Common myeloid progenitor, CD34-positive (primary cell): Measurements from ENCODE around the gene DOK7.
"Not testable (repeated sequence)": the region's sequence is repeated elsewhere in the genome, so short reads cannot be mapped to it uniquely, and the experiment has no call there.

Experiments used
- CTCF ChIA-PET: fragments of 350-600 bp; sonication (Branson Sonifier 250); formaldehyde crosslinking; loops from one replicate; lab custom pipeline; 2021; ENCODE audit warnings: antibody characterized with exemption; lab: Charles Lee
- POLR2A ChIA-PET: fragments of 350-600 bp; sonication (Branson Sonifier 250); formaldehyde crosslinking; loops from one replicate; lab custom pipeline; 2021; ENCODE audit warnings: antibody characterized with exemption; lab: Charles Lee
- DNase-seq, 3 donors: peaks; one replicate each; pipeline versions ENCODE4 v3.0.0 to v3.0.0-alpha.2; 2013
- H3K27ac ChIP-seq, 2 experiments: 1 replicate in 1 of 2; 2 replicates in 1 of 2; pipeline ENCODE4 v1.7.0; 2013; ENCODE audit warnings: inconsistent platforms in 2 of 2, low read length in 2 of 2, mild to moderate bottlenecking in 2 of 2, low read depth in 1 of 2, moderate library complexity in 1 of 2; ENCODE audit not compliant: severe bottlenecking in 2 of 2, insufficient read depth in 1 of 2, poor library complexity in 1 of 2
- H3K27me3 ChIP-seq, 5 experiments: replicated peaks in 2 of 5; 1 replicate in 3 of 5; 2 replicates in 2 of 5; pipeline versions ENCODE4 v1.6.1 to v1.7.0; 2013; ENCODE audit warnings: low read length in 4 of 5, mild to moderate bottlenecking in 2 of 5, moderate library complexity in 2 of 5, inconsistent platforms in 1 of 5; ENCODE audit not compliant: insufficient read depth in 5 of 5, control insufficient read depth in 4 of 5
- H3K36me3 ChIP-seq, 4 experiments: 1 replicate in 2 of 4; 2 replicates in 2 of 4; pipeline versions ENCODE4 v1.6.1 to v1.7.0; 2013; ENCODE audit warnings: low read length in 3 of 4, control low read depth in 1 of 4, mild to moderate bottlenecking in 1 of 4; ENCODE audit not compliant: control insufficient read depth in 4 of 4, insufficient read depth in 4 of 4
- H3K4me1 ChIP-seq, 4 experiments: 1 replicate in 3 of 4; 2 replicates in 1 of 4; pipeline versions ENCODE4 v1.6.1 to v1.7.1; 2013; ENCODE audit warnings: low read length in 3 of 4, mild to moderate bottlenecking in 3 of 4, control low read depth in 1 of 4, inconsistent platforms in 1 of 4, moderate library complexity in 1 of 4; ENCODE audit not compliant: control insufficient read depth in 4 of 4, insufficient read depth in 4 of 4; ENCODE audit errors: control extremely low read depth in 1 of 4
- H3K4me3 ChIP-seq, 7 experiments: 1 replicate in 4 of 7; 2 replicates in 3 of 7; pipeline versions ENCODE4 v1.5.1 to v1.7.0; 2013; ENCODE audit warnings: mild to moderate bottlenecking in 7 of 7, low read length in 6 of 7, moderate library complexity in 6 of 7, inconsistent platforms in 2 of 7, low read depth in 2 of 7, control low read depth in 1 of 7; ENCODE audit not compliant: insufficient read depth in 4 of 7, control insufficient read depth in 1 of 7; ENCODE audit errors: extremely low read depth in 1 of 7
- H3K9me3 ChIP-seq, 5 experiments: 1 replicate in 4 of 5; 2 replicates in 1 of 5; pipeline versions ENCODE4 v1.6.1 to v1.7.1; 2013; ENCODE audit warnings: low read length in 4 of 5, mild to moderate bottlenecking in 2 of 5, inconsistent platforms in 1 of 5, low read depth in 1 of 5, moderate library complexity in 1 of 5; ENCODE audit not compliant: control insufficient read depth in 4 of 5, insufficient read depth in 2 of 5; ENCODE audit errors: control extremely low read depth in 1 of 5
- WGBS: methylation state at CpG from one replicate; pipeline ENCODE4 v1.1.5; 2013; ENCODE audit not compliant: insufficient coverage; 5-methylcytosine and 5-hydroxymethylcytosine counted together

The DOK7 gene

DNA sequence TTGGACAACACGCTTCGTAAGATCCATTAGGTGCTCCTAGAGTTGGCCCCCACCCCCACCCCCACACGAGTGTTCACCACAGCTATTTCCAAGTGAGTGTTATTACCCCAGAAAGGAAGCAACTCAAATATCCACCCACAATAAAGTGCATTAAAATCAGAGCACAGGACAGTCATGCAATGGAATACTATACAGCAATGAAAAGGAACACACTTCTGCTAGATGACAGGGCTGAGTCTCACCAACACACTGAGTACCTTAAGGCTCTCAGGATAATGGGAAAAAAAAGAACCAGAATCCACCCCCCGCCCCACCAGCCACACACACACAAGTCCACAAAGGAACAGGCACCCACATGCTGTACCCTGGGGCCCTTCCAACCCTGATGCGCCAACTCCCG lies 48.1 kb downstream of the DOK7 start:
- H3K4me1 ChIP-seq, result peaks cover 0 to 6% (median 2%) of the 10 kb centered on the region in 4 experiments
- H3K9me3 ChIP-seq, result no peaks in the 10 kb centered on the region
- H3K27ac ChIP-seq, result no peak overlapping the region
- ChIA-PET CTCF (interaction anchor here (1.3 kb wide), 1 partner anchor 15 kb away, joined by 3 read pairs; no protein-coding TSS in a partner anchor), POLR2A (no interaction called here)
- H3K36me3 ChIP-seq, result peaks cover 2 to 78% (median 47%) of the 10 kb centered on the region in 4 experiments
- H3K4me3 ChIP-seq, result no peak overlapping the region
- 100% methylated on average over 2 of the region's 6 CpGs for WGBS
- DNase-seq, result no peak
- H3K27me3 ChIP-seq, result no peaks in the 10 kb centered on the region

- H3K9me3 ChIP-seq, H3K4me3 ChIP-seq, H3K4me1 ChIP-seq, H3K27ac ChIP-seq, POLR2A ChIA-PET, H3K27me3 ChIP-seq, DNase-seq: not testable (repeated sequence)
- peaks cover 2 to 82% (median 49%) of the 10 kb centered on the region in 4 experiments for H3K36me3 ChIP-seq
- CTCF ChIA-PET, result interaction anchor here (1.3 kb wide), 1 partner anchor 16 kb away, joined by 3 read pairs; no protein-coding TSS in a partner anchor
- WGBS, result 100% methylated on average over 12 of the region's 27 CpGs
Observed at GRCh38 chr4:3511601-3512000, 48.5 kb downstream of the DOK7 start.

DNA sequence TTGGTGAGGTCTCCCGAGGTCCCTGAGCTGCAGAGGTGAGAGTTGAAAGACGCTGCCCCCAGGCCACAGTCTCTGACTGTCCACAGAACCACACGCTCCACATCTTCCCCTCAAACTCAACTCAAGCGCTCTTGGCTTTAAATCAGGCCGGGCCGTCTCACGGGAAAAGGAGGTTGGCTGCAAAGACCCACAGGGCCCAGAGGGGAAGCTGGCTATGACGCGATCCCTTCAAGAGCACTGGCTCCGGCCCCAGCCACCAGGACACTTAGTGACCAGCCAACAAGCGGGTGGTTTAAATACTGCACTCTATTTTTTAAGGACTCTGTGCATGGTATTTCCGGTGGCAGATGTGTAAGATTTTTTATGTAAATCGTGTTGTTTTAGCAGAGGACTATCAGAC lies 49.2 kb downstream of the DOK7 start:
- CTCF ChIA-PET, result no interaction called here
- no peak for DNase-seq
- H3K9me3 ChIP-seq, result no peaks in the 10 kb centered on the region
- H3K36me3 ChIP-seq, result peaks cover 5 to 83% (median 51%) of the 10 kb centered on the region in 4 experiments
- peaks cover 0 to 6% (median 2%) of the 10 kb centered on the region in 4 experiments for H3K4me1 ChIP-seq
- no peaks in the 10 kb centered on the region for H3K27me3 ChIP-seq
- POLR2A ChIA-PET, result no interaction called here
- 100% methylated on average over 13 of the region's 13 CpGs for WGBS
- no peak overlapping the region for H3K4me3 ChIP-seq
- H3K27ac ChIP-seq, result no peak overlapping the region

DNA sequence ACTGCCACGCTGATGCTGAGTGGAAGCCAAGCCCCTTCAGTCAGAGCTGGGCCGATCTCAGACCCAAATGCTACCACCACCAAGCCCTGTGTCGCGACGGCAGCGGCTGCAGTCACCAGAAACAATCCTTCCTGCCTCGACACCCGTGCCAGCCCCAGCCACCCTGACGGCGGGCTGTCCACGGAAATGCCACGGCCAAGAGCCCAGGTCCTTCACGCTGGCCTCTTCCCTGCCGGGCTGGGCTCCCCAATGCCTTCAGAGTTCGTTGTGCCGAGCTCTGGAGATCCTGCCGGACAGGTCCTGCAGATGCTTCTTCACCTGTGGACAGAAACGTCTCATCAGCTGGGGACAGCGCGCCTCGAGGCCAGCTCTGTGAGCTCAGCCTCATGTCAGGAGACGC lies 49.6 kb downstream of the DOK7 start:
- no peak overlapping the region for H3K27ac ChIP-seq
- POLR2A ChIA-PET, result no interaction called here
- no peaks in the 10 kb centered on the region for H3K27me3 ChIP-seq
- DNase-seq, result no peak
- no peaks in the 10 kb centered on the region for H3K9me3 ChIP-seq
- H3K36me3 ChIP-seq, result peaks cover 6 to 88% (median 54%) of the 10 kb centered on the region in 4 experiments
- H3K4me1 ChIP-seq, result peaks cover 0 to 6% (median 2%) of the 10 kb centered on the region in 4 experiments
- WGBS, result over 99% methylated on average over 22 of the region's 22 CpGs
- CTCF ChIA-PET, result no interaction called here
- H3K4me3 ChIP-seq, result no peak overlapping the region

GRCh38 chr4:3513807-3514206 lies 50.7 kb downstream of the DOK7 start:
- Histone ChIP-seq H3K9me3 (no peaks in the 10 kb centered on the region), H3K4me1 (peaks cover 0 to 3% (median 1%) of the 10 kb centered on the region in 4 experiments), H3K36me3 (peaks cover 6 to 90% (median 59%) of the 10 kb centered on the region in 4 experiments), H3K4me3 (no peak overlapping the region), H3K27me3 (no peaks in the 10 kb centered on the region), H3K27ac (no peak overlapping the region)
- POLR2A ChIA-PET, result no interaction called here
- WGBS, result 96% methylated on average over 18 of the region's 18 CpGs
- DNase-seq, result no peak
- CTCF ChIA-PET, result no interaction called here

GRCh38 chr4:3514221-3514780 lies 51.2 kb downstream of the DOK7 start:
- Histone ChIP-seq H3K27ac (no peak overlapping the region), H3K4me1 (no peaks in the 10 kb centered on the region), H3K36me3 (peaks cover 6 to 92% (median 60%) of the 10 kb centered on the region in 4 experiments), H3K4me3 (no peak overlapping the region), H3K27me3 (no peaks in the 10 kb centered on the region), H3K9me3 (no peaks in the 10 kb centered on the region)
- no peak for DNase-seq
- CTCF ChIA-PET, result interaction anchor here (1.1 kb wide), 2 partner anchors 12 to 149 kb away, joined by 3 read pairs; no protein-coding TSS in a partner anchor
- 89% methylated on average over 13 of the region's 17 CpGs for WGBS
- POLR2A ChIA-PET, result no interaction called here

- Histone ChIP-seq H3K27me3 (no peaks in the 10 kb centered on the region), H3K4me1 (no peaks in the 10 kb centered on the region), H3K4me3 (no peak overlapping the region), H3K36me3 (peaks cover 6 to 93% (median 59%) of the 10 kb centered on the region in 4 experiments), H3K9me3 (no peaks in the 10 kb centered on the region), H3K27ac (no peak overlapping the region)
- ChIA-PET POLR2A (no interaction called here), CTCF (interaction anchor here (1.0 to 1.1 kb wide), 3 partner anchors 11 to 150 kb away, joined by 3 to 5 read pairs (median 3); no protein-coding TSS in a partner anchor)
- 98% methylated on average over 31 of the region's 31 CpGs for WGBS
- no peak for DNase-seq
Observed at GRCh38 chr4:3514806-3515501, 51.8 kb downstream of the DOK7 start.
